GM21717 (cell line): ENCODE measurements around the gene THAP4.

Source experiments
- ATAC-seq: cut with Tn5 transposase; IDR thresholded peaks from one replicate; pipeline ENCODE4 v1.9.1; 2021; ENCODE audit warnings: mild to moderate bottlenecking, moderate library complexity; ENCODE audit not compliant: unreplicated experiment

Gene THAP4

GRCh38 chr2:241551599-241551997, 85.4 kb downstream of the THAP4 start:
- ATAC-seq: no peak

DNA sequence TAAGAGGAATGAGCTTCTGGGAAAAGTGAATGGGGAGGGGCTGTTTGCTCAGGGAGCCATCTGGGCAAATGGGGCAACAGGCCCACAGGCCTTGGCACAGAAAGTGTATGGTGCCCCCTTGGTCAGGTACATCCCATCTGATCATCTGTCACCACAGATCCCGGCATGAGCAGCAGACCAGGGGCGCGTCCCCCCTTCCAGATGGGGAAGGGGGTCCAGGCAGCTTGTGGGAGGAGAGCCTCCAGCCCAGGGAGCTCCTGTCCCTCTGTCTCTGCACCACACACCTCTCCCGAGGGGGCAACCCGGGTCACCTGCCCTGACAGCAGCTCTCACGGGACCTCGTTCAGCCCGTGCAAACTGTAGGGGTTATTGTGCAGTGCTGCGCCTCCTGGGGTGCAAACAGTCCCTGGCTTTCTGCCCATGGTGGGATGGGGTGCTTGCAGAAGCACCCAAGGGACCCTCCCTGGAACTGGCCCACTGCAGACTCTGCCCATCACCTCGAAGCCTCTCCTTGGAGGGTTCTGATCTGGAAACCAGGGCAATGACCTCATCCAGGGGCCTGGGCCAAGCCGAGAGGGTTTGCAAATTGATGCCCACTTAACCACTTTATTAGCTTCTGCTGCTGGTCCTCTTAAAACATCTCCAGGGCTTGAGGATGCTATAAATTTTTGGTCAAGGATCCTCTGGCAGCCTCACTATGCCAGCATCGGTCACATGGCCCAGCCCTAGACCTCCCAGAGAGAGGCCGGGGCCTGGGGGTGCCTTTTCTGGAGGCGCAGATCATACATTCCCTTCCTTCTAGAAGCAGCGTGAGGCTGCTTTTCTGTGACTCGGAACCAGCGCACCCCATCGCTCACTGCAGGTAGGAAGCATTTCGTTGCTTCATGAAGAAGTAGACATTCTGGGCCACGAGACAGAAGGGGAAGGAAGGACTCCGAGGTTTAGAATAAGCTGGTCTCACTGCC, 86.1 kb downstream of the THAP4 start:
- ATAC-seq: no peak

DNA sequence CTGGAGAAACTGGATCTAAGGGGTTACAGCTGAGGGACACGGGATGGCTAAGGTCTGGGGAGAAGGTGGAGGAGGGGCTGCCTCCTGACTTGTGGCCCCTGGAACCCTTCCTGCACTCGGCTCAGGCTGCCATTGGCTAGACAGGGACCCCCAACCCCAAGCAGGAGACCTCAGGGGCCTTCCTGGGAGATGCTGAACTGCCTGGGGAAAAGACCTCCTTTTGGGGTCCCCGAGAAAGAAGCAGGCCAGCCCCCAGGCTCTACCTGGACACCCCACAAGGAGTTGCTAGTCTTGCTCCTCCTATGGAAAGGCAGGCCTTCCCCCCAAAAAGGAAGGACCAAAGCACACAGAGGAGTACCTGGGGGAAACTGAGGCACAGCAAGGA, 88.5 kb downstream of the THAP4 start:
- no peak for ATAC-seq

GRCh38 chr2:241547781-241548450, 89.0 kb downstream of the THAP4 start:
- no peak for ATAC-seq

DNA sequence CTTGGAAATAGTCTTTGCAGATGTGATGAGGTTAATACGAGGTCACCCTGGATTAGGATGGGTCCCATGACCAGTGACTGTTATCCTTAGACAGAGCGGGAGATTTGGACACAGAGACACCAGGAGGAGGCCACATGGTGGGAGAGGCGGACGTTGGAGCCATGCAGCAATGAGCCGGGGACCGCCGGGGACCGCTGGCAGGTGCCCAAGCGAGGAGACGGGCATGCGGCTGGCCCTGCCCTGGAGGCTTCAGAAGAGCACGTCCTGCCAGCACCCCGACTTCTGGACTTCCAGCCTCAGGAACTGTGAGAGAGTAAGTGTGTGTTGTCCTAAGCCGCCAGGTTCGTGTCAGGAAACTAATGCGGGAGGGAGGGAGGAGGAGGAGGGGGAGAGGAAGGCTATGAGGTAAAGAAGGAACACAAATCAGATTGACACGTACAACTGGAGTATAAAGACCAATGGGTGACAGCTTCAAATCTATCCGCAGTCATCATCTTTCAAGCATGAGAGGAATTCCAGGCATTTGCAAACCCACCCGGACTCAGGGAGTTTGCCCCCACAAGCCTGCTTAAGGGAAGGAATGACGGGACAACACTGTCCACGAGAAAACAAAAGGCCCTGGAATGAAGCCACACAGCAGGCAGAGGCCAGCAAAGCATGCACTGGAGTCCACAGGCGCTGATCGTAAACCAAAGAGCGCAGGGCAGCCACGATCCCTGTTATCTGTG, 90.0 kb downstream of the THAP4 start:
- no peak for ATAC-seq

DNA sequence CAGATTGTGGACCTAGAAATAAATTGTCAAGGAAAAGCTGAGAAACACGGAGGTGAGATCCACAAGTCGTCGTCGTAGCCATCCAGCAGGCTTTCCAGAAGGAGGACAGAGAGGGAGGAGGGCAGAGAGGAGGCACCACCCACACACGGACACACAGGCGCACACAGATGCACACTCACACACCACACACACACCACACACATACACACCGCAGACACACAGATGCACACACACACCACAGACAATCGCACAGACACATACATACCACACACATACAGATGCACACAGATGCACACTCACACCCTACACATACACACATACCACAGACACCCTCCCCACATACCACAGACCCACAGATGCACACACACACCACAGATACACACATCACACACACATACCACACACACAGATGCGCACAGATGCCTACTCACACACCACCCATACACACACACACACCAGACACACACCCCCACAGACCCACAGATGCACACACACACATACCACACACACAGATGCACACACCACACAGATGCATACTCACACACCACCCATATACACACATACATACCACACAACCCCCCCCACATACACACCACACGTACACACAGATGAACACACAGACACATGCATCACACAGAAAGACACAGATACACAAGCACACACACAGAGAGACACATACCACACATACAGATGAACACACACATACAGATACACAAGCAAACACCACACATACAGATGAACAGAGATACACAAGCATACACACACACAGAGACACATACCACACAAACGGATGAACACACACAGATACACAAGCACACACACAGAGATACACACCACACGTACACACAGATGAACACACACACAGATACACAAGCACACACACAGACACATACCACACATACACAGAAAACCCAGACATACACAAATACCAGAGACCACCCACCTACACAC, 91.2 kb downstream of the THAP4 start:
- no peak for ATAC-seq

GRCh38 chr2:241545106-241545505, 91.9 kb downstream of the THAP4 start:
- ATAC-seq: no peak

DNA sequence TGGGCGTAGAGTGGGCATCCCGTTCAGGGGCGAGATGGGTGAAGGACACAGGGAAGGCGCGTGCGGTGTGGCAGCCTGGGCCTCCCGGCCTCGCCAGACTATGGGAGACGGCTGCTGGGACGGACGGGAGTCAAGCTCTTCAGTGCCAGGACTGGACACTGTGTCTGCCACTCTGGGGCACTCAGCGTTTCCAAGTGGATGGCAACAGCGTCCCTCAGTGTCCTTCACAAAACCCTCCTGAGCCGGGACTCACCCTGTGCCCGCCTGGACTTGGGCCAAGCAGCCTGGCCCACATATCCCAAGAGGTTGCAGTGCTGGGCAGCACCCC, 94.7 kb downstream of the THAP4 start:
- ATAC-seq: no peak

DNA sequence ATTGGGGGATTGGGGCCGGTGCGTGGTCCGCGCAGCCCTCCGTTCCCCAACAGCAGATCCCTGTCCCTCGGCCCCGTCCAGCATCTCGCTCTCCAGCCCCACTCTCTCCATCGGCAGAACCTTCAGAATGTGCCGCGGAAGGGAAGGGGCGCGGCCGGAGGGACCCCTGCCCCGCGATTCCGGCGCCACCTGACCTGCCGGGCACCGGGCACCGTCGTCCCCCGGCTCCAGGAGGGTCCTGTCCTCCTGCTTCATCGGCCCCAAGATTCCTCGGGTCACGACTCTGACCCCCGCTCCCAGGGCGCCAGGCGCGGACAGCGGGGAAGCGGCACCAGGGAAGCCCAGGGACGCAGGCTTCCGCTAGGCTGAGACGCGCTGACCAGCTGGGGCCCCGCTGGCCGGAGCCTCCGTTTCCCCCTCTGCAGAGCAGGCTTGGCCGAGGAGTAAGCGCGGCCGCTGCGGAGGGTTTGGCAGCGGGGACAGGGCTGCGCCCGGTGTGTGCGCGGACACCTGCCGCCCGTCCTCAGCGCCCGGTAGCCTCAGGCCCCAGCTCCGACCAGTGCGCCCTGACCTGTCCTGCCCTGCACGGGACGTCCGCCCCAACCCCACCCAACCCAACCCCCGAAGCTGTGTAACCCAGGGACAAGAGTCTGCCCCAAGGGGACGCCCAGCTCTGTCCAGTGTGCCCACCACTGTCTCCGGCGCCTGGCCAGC, 95.2 kb downstream of the THAP4 start:
- no peak for ATAC-seq

GRCh38 chr2:241540771-241541561, 96.0 kb downstream of the THAP4 start:
- ATAC-seq: no peak

DNA sequence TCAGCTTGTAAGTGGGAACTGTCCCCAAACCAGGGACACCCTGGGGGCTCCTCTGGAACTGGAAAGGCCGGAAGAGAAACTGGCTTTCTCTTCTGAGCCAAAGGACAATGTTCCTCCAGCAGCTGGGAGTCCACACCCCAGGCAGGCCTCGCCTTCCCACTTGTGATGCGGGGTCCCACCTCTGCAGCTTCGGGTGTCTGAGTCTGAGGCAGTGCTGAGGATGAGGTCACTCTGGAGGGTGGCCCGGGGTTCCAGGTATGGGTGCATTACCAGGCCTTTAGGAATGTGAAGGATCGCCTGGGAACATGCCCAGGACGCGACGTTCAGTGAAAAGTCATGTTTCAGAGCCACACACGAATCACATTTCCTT, 96.6 kb downstream of the THAP4 start:
- no peak for ATAC-seq

DNA sequence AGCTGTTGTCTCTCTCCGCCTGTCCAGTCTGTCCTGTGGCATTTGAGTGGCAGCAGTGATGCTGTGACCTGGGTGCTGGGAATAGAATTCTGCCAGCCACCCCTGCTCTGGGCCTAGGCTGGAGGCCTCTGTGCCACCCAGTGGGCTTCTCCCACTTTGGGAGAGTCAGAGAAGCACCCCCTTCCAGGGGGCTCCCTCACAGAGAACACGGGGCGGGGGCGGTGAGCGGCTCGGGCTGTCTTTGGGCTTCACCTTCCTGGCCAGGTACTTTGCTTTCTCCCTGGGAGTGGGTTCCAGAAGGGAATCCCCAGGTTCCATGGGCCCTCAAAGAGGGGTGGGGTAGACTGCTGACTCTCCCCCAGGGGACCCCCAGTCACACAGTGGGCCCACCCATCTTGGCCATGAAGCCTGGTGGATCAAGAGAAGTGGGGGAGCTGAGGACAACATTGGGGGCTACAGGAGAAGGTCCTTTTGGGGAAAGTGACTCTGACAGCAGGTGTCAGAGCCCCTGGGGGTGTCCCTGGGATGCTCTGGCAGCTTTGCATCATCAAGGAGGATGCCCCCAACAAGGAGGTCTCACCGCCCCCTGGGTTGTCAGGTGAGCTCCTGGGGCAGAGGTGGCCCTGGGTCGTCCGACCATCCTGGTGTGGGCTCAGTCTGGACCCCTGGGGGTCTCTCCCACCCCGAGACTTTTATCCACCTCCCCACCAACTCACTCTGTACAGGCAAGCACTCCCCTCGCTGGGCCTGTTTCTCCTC, 97.2 kb downstream of the THAP4 start:
- no peak for ATAC-seq

GRCh38 chr2:241538838-241539615, 97.9 kb downstream of the THAP4 start:
- no peak for ATAC-seq

- ATAC-seq: no peak
Observed at GRCh38 chr2:241535871-241536655, 100.9 kb downstream of the THAP4 start.

GRCh38 chr2:241534701-241535375, 102.1 kb downstream of the THAP4 start:
- no peak for ATAC-seq
